GM19438 (cell line): Measurements from ENCODE around the gene KIF6.

ENCODE experiments used
- ATAC-seq: cut with Tn5 transposase; IDR thresholded peaks from one replicate; pipeline ENCODE4 v1.9.1; 2021; ENCODE audit warnings: low read depth; ENCODE audit not compliant: unreplicated experiment

Gene KIF6

GRCh38 chr6:39470506-39470905, 254.7 kb downstream of the KIF6 start:
- no peak for ATAC-seq

- ATAC-seq = no peak
Measured at GRCh38 chr6:39468385-39468784, 256.8 kb downstream of the KIF6 start.

GRCh38 chr6:39466631-39467030, 258.6 kb downstream of the KIF6 start:
- ATAC-seq = no peak

- ATAC-seq = no peak
Measured at GRCh38 chr6:39465539-39465938, 259.7 kb downstream of the KIF6 start.

- no peak for ATAC-seq
Measured at GRCh38 chr6:39464067-39464466, 261.1 kb downstream of the KIF6 start.

GRCh38 chr6:39453956-39454524, 271.2 kb downstream of the KIF6 start:
- ATAC-seq = no peak

GRCh38 chr6:39453241-39453640, 272.0 kb downstream of the KIF6 start:
- ATAC-seq = no peak

GRCh38 chr6:39452306-39453145, 272.7 kb downstream of the KIF6 start:
- no peak for ATAC-seq

GRCh38 chr6:39451831-39452230, 273.4 kb downstream of the KIF6 start:
- ATAC-seq = no peak

GRCh38 chr6:39449022-39449421, 276.2 kb downstream of the KIF6 start:
- ATAC-seq = no peak

GRCh38 chr6:39446909-39447308, 278.3 kb downstream of the KIF6 start:
- no peak for ATAC-seq

- no peak for ATAC-seq
Measured at GRCh38 chr6:39445667-39446066, 279.5 kb downstream of the KIF6 start.

- no peak for ATAC-seq
Measured at GRCh38 chr6:39444479-39445019, 280.7 kb downstream of the KIF6 start.

- ATAC-seq = no peak
Measured at GRCh38 chr6:39441986-39442385, 283.2 kb downstream of the KIF6 start.

GRCh38 chr6:39441301-39441700, 283.9 kb downstream of the KIF6 start:
- ATAC-seq = no peak

GRCh38 chr6:39440039-39440426, 285.2 kb downstream of the KIF6 start:
- no peak for ATAC-seq

GRCh38 chr6:39439342-39440038, 285.7 kb downstream of the KIF6 start:
- no peak for ATAC-seq

- no peak for ATAC-seq
Measured at GRCh38 chr6:39433630-39434029, 291.6 kb downstream of the KIF6 start.

GRCh38 chr6:39432330-39433025, 292.7 kb downstream of the KIF6 start:
- ATAC-seq = no peak

- ATAC-seq = no peak
Measured at GRCh38 chr6:39430871-39431523, 294.2 kb downstream of the KIF6 start.
